Adrenal gland (tissue), 5 donors: ENCODE results near the gene DAB2.

Experiments used
- CTCF ChIP-seq, 6 experiments: fragments of 450-650 bp in 4 of 6; fragments of 200-600 bp in 2 of 6; sonication (generic) in 1 of 6; IDR thresholded peaks; 1 replicate in 5 of 6; 2 replicates in 1 of 6; pipeline versions ENCODE4 v1.5.1 to v1.8.0; 2016 to 2021; ENCODE audit warnings: antibody characterized with exemption in 6 of 6, mild to moderate bottlenecking in 2 of 6, moderate library complexity in 1 of 6
- POLR2A ChIP-seq, 2 donors: fragments of 450-650 bp; IDR thresholded peaks; one replicate each; pipeline ENCODE4 v1.6.1; 2017; ENCODE audit warnings: antibody characterized with exemption in 2 of 2, mild to moderate bottlenecking in 2 of 2, moderate library complexity in 1 of 2
- donor health status: DM: no; HTN: no; CAD: no.

GRCh38 chr5:39328731-39329130, 96.0 kb downstream of the DAB2 start:
- no peak for TF ChIP-seq CTCF (IDR thresholded peaks at IDR 0.05)
- no peak for TF ChIP-seq POLR2A (IDR thresholded peaks at IDR 0.05)
